ENCODE measurements around the gene ZNF778.
"Not testable (repeated sequence)": the region's sequence is repeated elsewhere in the genome, so short reads cannot be mapped to it uniquely, and the experiment has no call there.

ZNF778 gene

DNA sequence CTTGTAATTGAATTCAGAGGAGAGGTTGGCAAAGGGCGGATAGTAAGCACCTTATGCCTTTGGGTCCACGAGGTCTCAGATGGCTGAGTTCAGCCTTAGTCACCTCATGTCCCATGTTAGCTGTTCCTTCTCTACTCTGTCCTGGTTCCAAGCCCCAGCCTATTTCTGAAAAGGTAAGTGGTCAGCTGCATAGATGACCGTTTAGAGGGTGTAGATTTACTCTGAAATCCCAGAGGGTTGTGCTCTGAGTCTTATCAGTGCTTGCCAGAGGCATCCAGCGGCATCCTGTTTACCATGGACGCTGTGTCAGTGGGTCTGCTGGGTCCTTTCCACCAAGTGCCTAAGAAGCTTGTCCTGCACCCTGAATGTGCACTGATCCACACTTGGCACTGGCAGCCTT, 1.9 kb downstream of the ZNF778 start:
- DNase-seq, result peak; percentile 59

DNA sequence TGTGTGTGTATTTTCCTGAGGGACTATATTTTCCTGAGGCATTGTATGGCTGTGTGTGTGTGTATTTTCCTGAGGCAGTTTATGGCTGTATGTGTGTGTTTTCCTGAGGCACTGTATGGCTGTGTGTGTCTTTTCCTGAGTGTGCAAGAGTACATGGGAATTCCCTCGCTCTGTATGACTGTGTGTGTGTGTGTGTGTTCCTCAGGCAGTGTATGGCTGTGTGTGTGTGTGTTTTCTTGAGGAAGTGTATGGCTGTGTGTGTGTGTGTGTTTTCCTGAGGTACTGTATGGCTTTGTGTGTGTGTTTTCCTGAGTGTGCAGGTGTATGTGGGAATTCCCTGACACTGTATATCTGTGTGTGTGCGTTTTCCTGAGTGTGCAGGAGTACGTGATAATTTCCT, 4.1 kb downstream of the ZNF778 start:
- DNase-seq, result no peak

DNA sequence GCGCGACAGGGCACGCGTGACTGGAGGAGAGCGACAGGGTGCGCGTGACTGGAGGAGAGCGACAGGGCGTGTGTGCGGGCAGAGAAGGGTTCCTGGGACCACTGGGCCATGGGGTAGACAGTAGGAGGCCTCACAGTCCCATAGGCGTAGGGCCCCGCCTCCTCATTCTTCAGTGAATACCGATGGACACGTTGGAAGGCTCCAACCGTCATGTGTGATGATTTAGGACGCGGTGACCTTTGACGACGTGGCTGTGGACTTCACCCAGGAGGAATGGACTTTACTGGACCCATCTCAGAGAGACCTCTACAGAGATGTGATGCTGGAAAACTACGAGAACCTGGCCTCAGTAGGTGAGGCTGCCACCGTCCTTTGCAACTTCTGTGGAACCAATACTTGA, 5.4 kb downstream of the ZNF778 start:
- no peak for DNase-seq

DNA sequence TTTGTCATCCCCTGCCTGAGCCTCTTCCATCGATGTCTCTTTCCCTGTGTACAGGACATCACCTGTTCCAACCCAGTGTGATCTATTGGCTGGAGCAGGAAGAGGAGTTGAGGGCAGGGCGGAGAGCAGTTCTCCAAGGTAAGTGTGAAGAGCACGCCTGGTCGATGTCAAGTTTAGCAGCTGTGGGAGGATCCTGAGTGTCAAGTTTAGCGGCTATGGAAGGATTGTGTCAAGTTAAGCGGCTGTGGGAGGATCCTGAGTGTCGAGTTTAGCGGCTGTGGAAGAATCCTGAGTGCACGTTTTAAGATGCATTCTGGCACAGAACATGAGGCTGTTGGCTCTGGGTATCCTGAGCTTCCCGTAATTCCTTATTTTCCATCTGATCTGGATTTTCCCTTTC, 7.2 kb downstream of the ZNF778 start:
- DNase-seq, result no peak

DNA sequence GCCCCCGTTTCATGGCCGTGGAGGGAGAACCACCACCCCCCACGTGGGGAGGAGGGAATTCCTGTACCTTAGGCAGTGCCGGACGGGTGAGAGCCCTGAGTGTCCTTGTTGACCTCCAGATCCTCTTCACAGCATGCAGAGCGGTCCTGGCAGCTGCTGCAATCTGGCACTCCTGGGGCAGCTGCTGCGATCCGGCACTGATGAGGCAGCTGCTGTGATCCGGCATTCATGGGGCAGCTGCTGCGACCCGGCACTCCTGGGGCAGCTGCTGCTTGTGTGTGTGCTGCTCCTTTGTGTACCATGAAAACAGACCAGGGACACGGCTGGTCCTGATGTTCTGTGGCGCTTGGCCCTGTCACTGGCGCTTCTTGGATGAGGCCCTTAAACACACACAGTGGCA, 12.8 kb downstream of the ZNF778 start:
- DNase-seq, result no peak

DNA sequence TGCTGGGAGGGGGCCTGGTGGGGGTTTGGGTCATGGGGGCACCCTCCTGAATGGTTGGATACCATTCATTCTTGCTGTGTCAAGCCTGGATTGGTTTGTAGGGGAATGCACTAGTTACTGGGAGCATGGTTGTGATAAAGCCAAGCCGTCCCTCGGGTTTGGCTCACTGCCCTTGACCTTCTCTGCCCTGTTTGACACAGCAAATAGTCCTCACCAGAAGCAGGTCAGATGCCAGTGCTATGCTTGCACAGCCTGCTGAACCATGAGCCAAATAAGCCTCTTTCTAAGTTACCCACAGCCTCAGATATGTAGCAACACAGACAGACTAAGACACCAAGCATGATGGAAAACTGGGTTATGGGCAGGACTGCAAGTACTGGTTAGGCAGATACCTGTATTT, 14.6 kb downstream of the ZNF778 start:
- no peak for DNase-seq

DNA sequence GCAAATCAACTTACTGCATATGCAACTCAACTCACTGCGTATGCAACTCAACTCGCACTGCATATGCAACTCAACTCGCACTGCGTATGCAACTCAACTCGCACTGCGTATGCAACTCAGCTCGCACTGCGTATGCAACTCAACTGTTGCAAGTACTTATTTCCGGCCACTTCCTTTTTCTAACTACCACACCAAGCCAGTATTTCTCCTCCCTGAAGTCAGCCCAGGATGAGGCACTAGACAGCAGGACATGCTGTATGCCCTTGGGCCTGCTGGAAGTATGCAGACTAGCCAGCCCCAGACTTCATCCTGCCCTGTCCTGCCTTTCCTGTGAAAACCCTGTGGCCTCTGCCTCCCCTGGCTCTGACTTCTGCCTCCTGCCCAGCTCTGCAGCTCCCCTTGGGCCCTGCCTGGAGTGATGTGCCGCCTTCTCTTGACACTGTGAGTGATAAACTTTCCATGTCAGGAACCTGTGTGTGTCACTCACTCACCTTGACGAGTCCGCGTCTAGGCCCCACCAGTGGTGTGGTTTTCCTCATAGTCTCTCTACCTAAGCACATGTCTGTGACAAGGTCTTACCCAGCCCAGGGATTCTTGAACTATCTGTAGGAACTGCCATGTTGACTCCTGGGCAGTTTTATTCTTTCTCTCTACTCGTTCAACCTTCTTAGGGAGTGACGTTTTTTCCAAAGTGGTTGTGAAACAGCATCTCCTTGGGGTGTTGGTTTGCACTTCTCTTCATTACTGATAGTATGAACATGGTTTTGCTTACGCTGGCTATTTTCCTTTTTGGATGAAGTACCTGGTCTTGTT, 16.4 kb downstream of the ZNF778 start:
- no peak for DNase-seq

DNA sequence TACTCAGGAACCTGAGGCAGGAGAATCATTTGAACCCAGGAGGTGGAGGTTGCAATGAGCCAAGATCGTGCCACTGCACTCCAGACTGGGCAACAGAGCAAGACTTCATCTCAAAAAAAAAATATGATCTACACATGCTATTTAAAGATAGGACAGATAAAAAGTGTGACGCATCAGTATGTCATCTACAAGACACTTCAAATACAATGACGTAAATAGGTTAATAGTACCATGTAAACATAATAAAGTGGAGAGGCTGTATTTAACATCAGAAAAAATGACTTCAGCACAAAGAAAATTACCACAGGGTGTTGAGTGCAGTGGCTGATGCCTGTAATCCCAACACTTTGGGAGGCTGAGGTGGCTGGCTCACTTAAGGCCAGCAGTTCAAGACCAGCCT, 20.2 kb downstream of the ZNF778 start:
- DNase-seq, result no peak

DNA sequence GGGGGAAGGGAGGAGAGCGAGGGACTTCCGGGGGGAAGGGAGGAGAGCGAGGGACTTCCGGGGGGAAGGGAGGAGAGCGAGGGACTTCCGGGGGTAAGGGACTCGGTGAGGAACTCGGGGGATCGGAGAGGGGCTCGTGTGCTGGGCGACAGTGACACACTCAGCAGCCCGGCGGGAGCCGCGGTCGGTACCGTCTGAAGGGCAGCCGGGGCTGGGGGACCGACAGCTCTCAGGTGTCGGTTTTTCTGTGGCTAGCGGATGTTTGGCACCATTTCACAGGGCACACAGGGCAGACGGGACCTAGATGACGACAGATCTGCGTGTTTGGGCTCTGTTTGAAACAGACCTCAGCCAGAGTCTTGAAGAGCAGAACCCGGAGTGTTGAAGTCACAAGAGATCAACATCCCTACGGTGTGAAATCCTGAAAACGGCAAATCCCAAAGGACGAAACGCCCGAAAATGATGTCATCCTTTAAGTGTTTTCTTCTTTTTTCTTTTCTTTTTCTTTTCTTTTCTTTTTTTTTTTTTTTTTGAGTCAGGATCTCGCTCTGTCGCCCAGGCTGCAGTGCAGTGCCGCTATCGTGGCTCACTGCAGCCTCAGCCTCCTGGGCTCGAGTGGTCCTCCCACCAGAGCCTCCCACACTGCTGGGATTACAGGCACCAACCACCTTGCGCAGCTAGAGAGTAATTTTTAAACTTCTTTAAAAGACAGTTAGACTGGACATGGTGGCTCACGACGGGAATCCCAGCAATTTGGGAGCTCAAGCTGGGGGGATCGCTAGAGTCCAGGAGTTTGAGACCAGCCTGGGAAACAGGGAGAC, 23.9 kb downstream of the ZNF778 start:
- peak; percentile 89 for DNase-seq

DNA sequence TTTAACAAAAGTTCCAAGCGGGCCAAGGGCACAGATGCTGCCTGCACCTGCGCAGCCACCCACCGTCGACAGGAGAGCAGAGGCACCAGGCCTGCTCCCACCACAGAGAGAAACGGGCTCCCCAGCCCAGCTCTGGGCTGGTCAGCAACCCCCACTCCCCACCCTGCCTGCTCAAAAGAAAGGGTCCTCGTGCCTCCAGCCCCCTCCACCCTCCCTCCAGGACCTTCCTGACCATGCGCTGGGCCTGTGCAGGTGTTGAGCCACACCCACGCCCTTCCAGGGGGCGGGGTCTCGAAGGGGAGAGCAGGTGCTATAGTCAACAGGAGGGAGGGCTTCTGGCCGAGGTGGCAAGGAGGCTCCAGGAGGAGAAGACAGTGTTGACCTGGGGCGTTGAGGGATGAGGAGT, 25.3 kb downstream of the ZNF778 start:
- DNase-seq, result no peak

DNA sequence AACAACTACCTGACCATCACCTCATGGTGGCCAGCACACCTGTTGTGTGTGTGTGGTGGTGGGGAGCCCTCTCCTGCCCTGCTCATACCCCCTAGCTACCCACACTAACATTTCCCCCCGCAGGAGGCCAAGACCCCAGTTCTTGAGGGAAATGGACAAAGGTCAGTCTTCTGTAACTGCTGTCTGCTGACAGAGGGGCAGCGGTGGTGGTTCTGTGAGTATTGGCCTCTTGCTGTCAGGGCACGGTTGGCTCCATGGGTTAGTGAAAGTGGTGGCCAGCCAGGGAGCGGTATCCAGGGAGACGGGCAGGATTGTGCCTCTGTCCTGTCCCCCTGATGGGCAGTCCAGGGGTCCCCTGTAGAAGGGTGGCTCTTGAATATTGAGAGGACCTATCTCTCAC, 26.2 kb downstream of the ZNF778 start:
- DNase-seq, result no peak

DNA sequence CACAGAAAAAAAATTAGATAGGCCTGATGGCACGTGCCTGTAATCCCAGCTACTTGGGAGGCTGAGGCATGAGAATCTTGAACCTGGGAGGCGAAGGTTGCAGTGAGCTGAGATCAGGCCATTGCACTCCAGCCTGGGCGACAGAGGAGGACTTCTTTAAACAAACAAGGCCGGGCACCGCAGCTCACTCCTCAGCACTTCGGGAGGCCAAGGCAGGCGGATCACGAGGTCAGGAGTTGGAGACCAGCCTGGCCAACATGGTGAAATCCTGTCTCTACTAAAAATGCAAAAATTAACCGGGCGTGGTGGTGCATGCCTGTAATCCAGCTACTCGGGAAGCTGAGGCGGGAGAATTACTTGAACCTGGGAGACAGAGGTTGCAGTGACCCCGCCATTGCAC, 26.8 kb downstream of the ZNF778 start:
- DNase-seq, result not testable (repeated sequence)

DNA sequence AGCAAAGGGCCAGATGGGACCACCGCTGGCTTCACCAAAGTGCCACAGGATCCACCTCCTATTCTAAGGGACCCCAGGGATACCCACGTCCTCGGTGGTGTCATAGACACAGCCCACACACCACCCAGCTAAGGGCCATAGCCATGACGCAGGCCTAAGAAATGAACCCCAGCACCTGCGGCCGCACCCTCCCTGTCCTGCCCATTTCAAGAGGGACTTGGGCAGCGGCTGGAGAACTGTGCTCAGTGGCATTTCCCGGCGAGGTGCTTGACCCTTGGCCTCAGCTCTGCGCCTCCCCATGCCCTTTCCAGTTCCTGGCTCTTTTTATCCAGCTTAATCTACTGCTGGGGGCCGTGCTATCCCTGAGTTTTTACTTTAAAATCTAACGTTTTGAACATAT, 27.3 kb downstream of the ZNF778 start:
- DNase-seq, result no peak

DNA sequence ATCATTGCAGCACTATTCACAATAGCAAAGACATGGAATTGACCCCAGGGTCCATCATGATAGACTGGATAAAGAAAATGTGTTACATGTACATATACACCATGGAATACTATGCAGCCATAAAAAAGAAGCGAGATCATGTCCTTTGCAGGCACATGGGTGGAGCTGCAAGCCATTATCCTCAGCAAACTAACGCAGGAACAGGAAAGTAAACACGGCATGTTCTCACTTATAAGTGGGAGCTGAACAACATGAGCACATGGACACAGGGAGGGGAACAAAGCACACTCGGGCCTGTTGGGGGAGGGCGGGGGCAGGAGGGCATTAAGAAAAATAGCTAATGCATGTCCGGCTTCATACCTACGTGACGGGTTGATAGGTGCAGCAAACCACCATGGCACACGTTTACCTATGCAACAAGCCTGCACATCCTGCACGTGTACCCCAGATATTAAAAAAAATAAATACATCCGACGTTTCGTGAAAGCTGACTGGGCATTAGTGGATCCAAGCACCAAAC, 28.9 kb downstream of the ZNF778 start:
- DNase-seq, result no peak

DNA sequence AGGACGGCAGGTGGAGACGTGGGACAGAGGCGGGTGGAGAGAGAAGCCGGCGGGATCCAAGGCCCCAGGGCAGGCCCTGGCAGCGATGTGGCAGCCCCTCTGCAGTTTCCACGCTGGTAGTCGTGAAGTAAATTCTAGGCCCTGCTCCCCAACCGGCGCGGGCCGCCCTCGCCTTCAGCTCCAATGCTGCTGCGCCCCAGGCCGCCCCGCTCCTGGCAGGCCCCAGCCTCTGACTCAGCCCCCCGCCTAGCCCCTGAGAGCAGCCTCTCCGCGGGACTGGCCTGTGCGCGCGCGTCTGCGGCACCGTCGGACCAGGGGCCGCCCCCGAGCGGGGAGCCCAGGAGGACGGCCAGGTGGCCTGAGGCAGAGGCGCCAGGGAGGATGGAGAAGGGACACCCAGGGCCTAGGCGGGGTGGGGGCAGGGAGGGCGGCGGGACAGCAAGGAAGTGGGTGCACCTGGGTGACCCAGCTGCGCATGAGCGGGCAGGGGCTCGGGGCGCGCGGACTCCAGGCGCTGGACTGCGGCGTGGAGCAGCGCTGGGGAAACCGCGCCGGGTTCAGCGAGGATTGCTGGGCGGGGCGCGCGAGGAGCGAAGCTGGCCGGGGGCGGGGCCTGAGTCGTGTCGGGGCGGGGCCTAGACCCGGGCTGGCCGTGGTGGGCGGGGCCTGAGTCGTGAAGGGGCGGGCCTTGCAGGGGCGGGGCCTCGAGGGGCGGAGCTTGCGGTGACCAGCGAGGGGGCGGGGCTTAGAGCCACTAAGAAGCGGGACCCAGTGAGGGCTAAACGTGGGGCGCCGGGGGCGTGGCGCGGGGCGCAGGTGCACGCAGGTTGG, 29.6 kb downstream of the ZNF778 start:
- peak; percentile 91 for DNase-seq

DNA sequence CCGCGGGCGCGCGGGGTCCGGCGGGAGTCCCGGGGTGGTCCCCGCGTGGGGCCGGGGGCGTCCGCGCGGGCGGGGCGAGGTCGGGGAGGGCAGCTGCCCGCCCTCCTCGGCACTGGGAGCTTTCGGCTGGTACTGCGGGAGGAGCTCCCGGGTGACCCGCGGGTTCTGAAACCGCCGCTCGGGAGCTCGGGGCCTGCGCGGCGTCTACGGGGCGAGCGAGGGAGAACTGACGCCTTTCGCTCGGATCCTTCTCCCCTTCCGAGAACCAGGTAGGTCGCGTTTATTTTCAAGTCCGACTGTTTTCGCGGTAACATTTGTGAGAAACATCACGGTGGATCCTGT, 30.2 kb downstream of the ZNF778 start:
- DNase-seq, result not testable (repeated sequence)

DNA sequence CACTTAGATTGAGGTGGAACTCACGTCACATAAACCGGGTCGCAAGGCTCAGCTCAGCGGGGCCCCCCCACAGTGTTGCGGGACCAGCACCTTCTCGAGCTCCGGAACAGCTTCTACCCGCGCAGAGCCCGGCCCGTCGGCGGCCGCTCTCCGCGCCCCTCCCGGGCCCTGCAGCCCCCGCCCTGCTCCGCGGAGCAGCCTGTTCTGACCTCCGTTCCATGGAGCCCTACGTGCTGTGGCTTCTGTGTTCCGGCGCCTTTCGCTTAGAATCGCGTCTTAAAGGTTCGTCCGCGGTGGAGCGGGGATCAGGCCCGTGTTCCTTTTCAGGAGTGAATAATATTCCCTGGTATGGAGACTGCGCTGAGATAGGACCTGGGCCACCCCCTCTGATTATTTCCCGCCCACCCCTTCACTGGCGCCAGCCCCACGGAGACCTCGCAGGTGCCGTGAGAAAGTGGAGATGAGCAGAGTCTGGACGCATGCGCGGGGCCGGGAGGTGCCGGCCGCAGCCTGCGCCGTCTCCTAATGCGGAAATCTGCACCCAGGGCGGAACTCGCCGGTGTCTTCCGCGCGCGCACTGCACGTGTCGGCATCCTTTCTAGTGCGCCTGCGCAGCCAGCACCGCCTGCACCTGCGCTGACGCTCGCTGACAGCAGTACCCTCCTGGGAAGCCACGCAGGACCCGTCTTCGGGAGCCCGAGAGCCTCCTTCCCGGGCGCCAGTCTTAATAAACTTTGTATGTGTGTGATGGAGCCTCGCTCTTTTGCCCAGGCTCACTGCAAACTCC, 30.9 kb downstream of the ZNF778 start:
- no peak for DNase-seq

DNA sequence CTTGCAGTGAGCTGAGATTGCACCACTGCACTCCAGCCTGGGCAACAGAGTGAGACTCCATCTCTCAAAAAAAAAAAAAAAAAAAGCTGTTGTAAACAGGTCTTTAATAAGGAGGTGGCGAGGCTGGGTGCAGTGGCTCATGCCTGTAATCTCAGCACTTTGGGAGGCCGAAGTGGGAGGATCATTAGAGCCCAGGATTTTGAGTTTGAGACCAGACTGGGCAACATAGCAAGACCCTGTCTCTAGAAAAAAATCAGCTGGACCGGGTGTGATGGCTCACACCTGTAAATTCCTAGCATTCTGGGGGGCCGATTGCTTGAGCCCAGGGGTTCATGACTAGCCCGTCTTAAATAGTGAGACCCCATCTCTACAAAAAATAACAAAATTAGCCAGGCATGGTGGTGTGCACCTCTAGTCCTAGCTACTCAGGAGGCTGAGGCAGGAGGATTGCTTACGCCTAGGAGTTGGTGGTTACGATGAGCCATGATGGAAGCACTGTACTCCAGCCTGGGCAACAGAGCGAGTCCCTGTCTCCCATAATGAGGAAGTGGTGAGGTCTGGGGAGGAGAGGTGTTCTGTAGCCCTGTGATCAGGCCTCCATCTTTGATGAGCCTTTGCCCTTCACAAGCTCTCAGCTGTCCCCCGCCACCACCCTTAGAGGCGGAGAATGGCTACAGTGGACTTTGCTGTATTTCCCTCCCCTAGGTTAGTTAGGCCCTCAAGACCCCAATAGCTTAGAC, 36.2 kb downstream of the ZNF778 start:
- peak; percentile 32 for DNase-seq

DNA sequence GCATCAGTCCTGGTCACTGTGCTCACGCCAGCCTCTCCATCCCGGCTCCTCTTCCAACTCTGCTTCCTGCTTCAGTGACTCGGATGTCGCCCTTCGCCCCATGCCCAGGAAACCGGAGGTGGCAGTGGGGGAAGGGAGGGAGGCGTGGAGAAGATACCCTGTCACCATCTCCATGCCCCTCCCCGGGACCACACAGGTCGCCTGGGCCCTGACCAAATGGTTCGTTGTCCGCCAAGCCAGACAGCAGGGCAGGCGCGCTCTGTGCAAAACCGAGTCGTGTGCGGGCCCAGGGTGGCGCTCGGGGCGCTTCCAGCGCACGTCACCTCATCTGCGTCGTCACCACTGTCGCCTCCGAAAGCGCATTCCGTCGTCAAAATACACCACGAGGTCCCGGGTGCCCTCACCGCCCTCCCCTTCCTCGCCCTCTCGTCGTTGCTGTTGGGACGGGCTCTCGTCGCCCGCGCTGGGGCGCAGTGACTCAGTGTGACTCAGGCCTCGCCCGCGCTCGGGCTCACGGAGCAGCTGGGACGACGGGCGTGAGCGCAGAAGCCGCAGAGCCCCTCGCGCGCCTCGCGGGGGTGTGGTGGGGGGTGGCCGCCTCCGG, 39.2 kb downstream of the ZNF778 start:
- DNase-seq, result peak; percentile 78

DNA sequence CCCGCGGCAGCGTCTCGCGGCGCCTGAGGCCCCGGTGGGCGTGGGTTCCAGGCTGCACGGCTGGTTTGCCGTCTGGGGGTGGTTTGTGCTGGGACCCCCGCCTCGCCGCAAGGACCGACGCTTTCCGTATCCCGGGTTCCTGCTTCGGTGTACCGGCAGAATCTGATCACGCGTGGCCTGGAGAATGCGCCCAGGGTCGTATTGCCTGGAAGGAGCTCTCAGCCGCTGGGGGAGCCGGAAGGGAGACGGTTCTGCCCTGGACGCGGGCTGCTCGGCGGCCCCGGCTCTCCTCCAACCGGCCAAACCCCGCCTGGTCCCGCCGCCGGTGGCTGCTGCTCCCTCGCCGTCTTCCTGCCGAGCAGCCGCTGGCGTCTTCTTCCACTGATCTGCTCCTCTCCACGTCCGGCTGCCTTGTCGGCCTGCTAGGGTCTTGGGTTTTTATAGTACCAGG, 39.8 kb downstream of the ZNF778 start:
- peak; percentile 45 for DNase-seq
